SK-N-MC (cell line): ENCODE data around the gene GSTM4.
"Not testable (repeated sequence)": the region's sequence is repeated elsewhere in the genome, so short reads cannot be mapped to it uniquely, and the experiment has no call there.

Source experiments
- EZH2 ChIP-seq: fragments of 200-600 bp; sonication (generic); IDR thresholded peaks from one replicate; pipeline ENCODE4 v1.6.1; 2017; ENCODE audit warnings: antibody characterized with exemption
- POLR2AphosphoS5 ChIP-seq: IDR thresholded peaks from 2 replicates; pipeline ENCODE4 v1.6.1; 2012; ENCODE audit warnings: mild to moderate bottlenecking, low read depth, low read length, borderline replicate concordance

- not testable (repeated sequence) for TF ChIP-seq EZH2, POLR2AphosphoS5
These were observed 20.9 kb downstream of the GSTM4 start for GRCh38 chr1:109676683-109677381.
